ENCODE results near the gene CMTR2.

GRCh38 chr16:71297341-71297634 is 8.1 kb upstream of the CMTR2 start:
- TF ChIP-seq CTCF (IDR thresholded peaks at IDR 0.05) (no peak), POLR2A (IDR thresholded peaks at IDR 0.05) (no peak)
